Measurements from ENCODE around the gene CBLN3.

The CBLN3 gene

DNA sequence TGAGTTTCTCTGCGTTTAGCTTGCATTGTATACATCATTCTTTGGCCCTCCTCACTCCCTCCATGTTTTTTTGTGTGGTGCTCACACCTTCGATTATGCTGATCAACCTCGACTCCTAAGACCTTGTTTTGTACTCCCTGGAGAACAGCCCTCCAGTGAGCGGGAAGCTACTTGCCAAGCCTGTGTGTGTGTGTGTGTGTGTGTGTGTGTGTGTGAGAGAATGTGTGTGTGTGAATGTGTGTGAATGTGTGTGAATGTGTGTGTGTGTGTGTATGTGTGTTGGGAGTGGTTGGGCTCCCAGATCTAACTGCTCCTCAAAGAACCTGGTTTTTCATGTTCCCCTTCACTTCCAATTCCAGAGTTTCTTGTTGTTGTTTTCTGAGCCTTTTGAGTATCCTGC lies 24.7 kb downstream of the CBLN3 start:
- in situ Hi-C loops (cut with MboI; ENCODE audit: low pct_unique_long_range_greater_than_20kb, low sequenced_read_pairs, unreplicated experiment) = no loop called here
- no peak for DNase-seq (ENCODE audit: low spot score)
- TF ChIP-seq, protein P1, sequence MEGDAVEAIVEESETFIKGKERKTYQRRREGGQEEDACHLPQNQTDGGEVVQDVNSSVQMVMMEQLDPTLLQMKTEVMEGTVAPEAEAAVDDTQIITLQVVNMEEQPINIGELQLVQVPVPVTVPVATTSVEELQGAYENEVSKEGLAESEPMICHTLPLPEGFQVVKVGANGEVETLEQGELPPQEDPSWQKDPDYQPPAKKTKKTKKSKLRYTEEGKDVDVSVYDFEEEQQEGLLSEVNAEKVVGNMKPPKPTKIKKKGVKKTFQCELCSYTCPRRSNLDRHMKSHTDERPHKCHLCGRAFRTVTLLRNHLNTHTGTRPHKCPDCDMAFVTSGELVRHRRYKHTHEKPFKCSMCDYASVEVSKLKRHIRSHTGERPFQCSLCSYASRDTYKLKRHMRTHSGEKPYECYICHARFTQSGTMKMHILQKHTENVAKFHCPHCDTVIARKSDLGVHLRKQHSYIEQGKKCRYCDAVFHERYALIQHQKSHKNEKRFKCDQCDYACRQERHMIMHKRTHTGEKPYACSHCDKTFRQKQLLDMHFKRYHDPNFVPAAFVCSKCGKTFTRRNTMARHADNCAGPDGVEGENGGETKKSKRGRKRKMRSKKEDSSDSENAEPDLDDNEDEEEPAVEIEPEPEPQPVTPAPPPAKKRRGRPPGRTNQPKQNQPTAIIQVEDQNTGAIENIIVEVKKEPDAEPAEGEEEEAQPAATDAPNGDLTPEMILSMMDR (IDR thresholded peaks at IDR 0.05; ENCODE audit: extremely low read depth, insufficient read depth, missing control alignments) = no peak

DNA sequence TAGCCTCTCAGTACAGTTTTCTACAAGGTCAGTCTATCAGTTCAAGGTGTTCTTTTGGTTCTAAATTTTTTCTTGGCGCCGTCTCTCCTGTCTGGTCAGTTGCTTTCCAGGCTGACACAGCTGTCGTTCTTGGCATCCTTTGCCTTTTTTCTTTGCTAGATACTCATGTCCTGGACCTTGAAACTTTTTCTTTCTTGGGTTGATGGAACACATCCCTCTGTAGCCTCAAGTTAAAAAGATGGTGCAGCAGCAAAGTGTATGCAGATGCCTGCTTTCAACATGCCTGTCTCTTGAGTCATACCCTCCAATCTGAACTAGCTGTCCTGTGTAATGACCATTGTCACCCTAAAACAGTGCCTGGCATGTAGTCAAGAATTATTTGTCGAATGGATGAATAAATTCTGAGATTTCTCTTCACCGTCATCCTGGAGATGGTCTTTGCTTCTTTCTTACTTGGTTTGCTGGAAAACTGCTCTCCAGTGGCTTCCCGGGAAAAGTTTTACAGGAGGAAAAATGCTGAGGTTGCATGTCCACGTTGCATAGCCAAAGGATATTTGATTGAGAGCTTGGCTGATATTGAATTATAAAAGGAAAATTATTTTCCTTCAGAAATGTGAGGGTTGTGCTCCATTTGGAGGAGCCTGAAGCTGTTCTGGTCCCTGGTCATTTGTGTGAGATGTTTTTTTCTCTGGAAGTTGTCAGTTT lies 26.0 kb downstream of the CBLN3 start:
- in situ Hi-C loops (cut with MboI; ENCODE audit: low pct_unique_long_range_greater_than_20kb, low sequenced_read_pairs, unreplicated experiment) = no loop called here
- TF ChIP-seq, protein P1 (IDR thresholded peaks at IDR 0.05; ENCODE audit: extremely low read depth, insufficient read depth, missing control alignments) = no peak
- no peak for DNase-seq (ENCODE audit: low spot score)

DNA sequence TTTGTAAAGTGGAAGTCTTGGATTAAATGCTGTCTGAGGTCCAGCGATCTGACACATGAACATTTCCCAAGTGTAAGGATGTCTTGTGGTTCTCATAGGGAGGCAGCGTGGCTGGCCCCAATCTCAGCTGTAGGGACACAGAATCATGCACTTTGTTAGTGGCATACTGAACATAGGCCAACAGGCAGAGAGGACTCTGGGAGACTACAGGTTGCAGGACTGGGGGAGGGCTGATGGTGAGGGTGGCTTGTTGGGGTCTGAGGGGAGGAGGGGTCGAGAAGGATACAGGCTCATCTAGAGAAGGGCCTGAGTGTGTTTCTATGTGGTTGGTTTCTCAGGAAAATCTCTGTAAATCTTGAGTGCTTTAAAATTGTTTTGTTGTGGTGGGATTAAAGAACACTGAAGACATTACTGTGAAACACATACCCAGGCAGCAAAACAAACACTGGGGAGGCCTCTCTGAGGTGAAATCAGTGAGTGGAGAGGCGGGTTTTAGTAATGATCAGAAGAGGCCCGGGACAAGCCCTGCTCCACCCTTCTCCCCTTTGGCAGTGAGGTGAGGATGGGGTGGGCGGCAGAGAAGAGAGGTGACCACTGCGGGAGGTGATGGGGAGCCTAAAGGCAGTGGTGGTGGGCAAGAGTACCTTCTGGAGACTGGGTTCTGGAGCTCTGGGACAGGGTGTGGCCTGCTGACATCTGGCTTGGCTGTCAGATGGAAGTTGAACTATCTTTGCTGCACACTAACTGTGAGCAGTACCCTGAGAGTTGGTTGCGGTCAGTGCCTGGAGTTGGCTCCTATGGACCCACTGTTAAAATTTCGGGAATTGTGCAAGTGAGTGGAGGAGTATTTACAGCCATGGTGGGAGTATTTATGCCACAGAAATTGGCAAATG lies 27.4 kb downstream of the CBLN3 start:
- in situ Hi-C loops (cut with MboI; ENCODE audit: low pct_unique_long_range_greater_than_20kb, low sequenced_read_pairs, unreplicated experiment) = no loop called here
- TF ChIP-seq, protein P1 (IDR thresholded peaks at IDR 0.05; ENCODE audit: extremely low read depth, insufficient read depth, missing control alignments) = no peak
- no peak for DNase-seq (ENCODE audit: low spot score)

DNA sequence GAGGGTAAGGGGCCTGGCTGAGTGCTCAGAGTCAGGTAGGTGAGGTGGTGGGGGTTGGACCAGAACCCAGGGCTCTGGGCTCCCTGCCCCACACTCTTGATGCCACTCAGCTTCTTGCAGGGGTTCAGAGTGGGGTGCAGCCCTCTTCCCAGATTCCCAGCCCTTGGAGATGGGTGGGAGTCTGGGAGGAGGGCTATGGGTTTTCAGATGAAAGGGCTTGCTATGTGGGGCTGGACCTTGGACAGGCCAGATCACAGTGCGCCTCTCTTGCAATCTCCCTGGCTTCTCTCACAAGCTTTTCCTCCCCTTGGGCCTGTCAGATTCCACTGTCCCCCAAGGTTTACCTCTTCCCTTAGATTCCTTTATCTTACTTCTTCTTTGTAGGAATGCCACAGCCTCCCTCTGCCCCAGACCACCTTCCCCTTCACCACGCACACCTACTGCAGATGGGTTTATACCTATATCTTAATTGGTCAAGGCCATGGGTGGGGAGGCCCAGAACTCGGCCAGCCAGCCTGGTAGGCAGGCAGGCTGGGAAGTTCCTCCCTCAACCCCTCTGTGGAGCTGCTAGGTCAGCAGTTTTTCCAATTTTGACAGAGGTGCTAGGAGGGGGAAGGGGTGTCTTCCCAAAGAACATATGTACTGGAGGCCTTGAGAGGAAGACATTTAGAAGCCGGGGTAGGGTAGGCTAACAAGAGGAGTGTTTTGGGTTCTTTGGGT lies 29.3 kb downstream of the CBLN3 start:
- TF ChIP-seq, protein P1 (IDR thresholded peaks at IDR 0.05; ENCODE audit: extremely low read depth, insufficient read depth, missing control alignments) = no peak
- no peak for DNase-seq (ENCODE audit: low spot score)
- in situ Hi-C loops (cut with MboI; ENCODE audit: low pct_unique_long_range_greater_than_20kb, low sequenced_read_pairs, unreplicated experiment) = no loop called here

DNA sequence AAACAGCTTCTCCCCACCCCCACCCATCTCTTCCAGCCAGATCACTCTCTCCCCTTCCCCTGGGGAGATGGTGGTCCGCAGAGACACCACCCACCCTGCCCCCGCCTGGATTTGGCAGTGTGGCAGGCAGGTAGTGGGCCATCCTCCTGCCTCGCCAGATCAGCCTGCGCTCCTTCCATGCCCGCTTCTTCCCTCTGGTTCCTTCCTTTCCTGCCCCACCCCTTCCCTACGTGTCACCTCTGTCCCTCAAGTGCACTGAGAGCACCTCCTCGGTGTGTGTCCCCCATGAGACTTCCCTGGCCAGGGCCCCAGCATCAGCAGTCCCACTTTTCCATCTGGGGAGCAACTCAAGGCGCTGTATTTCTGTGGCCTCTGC lies 30.0 kb downstream of the CBLN3 start:
- DNase-seq (ENCODE audit: low spot score) = no peak
- in situ Hi-C loops (cut with MboI; ENCODE audit: low pct_unique_long_range_greater_than_20kb, low sequenced_read_pairs, unreplicated experiment) = no loop called here
- TF ChIP-seq, protein P1 (IDR thresholded peaks at IDR 0.05; ENCODE audit: extremely low read depth, insufficient read depth, missing control alignments) = no peak

DNA sequence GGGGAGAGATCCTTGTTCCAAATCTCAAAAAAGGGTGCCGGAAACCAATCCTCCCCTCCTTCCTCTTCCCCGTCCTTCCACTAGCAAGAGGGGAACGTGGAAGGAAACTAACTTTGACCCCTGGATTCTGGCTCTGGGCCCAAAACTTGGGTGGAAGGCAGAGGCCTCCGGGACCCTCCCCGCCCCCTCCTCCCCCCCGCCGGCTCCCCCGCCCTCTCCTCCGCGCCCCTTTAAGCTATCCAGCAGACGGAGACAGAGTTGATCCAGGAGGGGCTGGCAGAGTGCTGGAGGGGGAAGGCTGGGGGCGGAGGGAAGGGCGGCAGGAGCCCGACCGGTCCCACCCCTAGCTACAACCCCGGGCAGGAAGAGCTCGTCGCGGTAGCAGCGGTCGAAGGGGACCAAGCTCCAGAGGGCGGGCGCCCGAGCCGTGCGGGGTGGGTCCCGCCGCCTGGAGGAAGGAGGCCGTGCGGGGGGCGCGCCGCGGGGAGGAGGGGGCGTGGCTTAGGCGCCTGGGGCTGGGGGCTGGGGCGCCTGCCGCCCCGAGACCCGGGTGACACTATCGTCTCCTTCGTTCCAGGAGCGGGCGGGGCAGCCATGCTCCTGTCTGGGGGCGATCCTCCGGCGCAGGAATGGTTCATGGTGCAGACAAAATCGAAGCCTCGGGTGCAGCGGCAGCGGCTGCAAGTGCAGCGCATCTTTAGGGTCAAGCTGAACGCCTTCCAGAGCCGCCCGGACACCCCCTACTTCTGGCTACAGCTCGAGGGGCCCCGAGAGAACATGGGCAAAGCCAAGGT lies 30.6 kb downstream of the CBLN3 start, which contains the start of gene NYNRIN:
Gene NYNRIN (plus strand): TSS at position 351 of the 794 bp plus-strand sequence. CDS start 244 bp downstream, at position 595.
- TF ChIP-seq, protein P1 (IDR thresholded peaks at IDR 0.05; ENCODE audit: extremely low read depth, insufficient read depth, missing control alignments) = no peak
- DNase-seq (ENCODE audit: low spot score) = no peak
- in situ Hi-C loops (cut with MboI; ENCODE audit: low pct_unique_long_range_greater_than_20kb, low sequenced_read_pairs, unreplicated experiment) = no loop called here
